ENCODE results near the gene PROM1.
A peak's percentile ranks its signal among the peaks of the same experiment; 100 is the strongest.

The PROM1 gene

GRCh38 chr4:16106956-16107355 lies 23.1 kb upstream of the PROM1 start:
- Mint-ChIP-seq H3K9me3 (no peaks in the 10 kb centered on the region), H3K4me1 (no peaks in the 10 kb centered on the region), H3K27ac (no peak overlapping the region), H3K27me3 (ENCODE audit: low read depth) (peaks cover 18% of the 10 kb centered on the region), H3K4me3 (no peak overlapping the region), H3K36me3 (ENCODE audit: low read depth) (no peaks in the 10 kb centered on the region)
- TF ChIP-seq CTCF (IDR thresholded peaks at IDR 0.05; ENCODE audit: unreplicated experiment in 3 of 3) = no peak

- Mint-ChIP-seq H3K36me3 (ENCODE audit: low read depth) (no peaks in the 10 kb centered on the region), H3K9me3 (no peaks in the 10 kb centered on the region), H3K27me3 (ENCODE audit: low read depth) (peaks cover 21% of the 10 kb centered on the region), H3K27ac (no peak overlapping the region), H3K4me1 (no peaks in the 10 kb centered on the region), H3K4me3 (no peak overlapping the region)
- no peak for TF ChIP-seq CTCF (IDR thresholded peaks at IDR 0.05; ENCODE audit: unreplicated experiment in 3 of 3)
Measured at GRCh38 chr4:16104520-16104919, 20.7 kb upstream of the PROM1 start.

GRCh38 chr4:16102356-16102755 lies 18.5 kb upstream of the PROM1 start:
- no peak for TF ChIP-seq CTCF (IDR thresholded peaks at IDR 0.05; ENCODE audit: unreplicated experiment in 3 of 3)
- H3K27ac Mint-ChIP-seq = no peak overlapping the region
- H3K4me3 Mint-ChIP-seq = no peak overlapping the region
- H3K36me3 Mint-ChIP-seq (ENCODE audit: low read depth) = no peaks in the 10 kb centered on the region
- H3K27me3 Mint-ChIP-seq (ENCODE audit: low read depth) = peaks cover 15% of the 10 kb centered on the region
- no peaks in the 10 kb centered on the region for H3K4me1 Mint-ChIP-seq
- peaks cover 3% of the 10 kb centered on the region for H3K9me3 Mint-ChIP-seq

GRCh38 chr4:16100833-16101232 lies 17.0 kb upstream of the PROM1 start:
- Mint-ChIP-seq H3K27ac (no peak overlapping the region), H3K9me3 (peaks cover 3% of the 10 kb centered on the region), H3K27me3 (ENCODE audit: low read depth) (peaks cover 12% of the 10 kb centered on the region), H3K4me3 (no peak overlapping the region), H3K4me1 (no peaks in the 10 kb centered on the region), H3K36me3 (ENCODE audit: low read depth) (no peaks in the 10 kb centered on the region)
- no peak for TF ChIP-seq CTCF (IDR thresholded peaks at IDR 0.05; ENCODE audit: unreplicated experiment in 3 of 3)

- no peaks in the 10 kb centered on the region for H3K36me3 Mint-ChIP-seq (ENCODE audit: low read depth)
- H3K9me3 Mint-ChIP-seq = no peaks in the 10 kb centered on the region
- no peak overlapping the region for H3K27ac Mint-ChIP-seq
- H3K4me3 Mint-ChIP-seq = no peak overlapping the region
- H3K4me1 Mint-ChIP-seq = no peaks in the 10 kb centered on the region
- no peak for TF ChIP-seq CTCF (IDR thresholded peaks at IDR 0.05; ENCODE audit: unreplicated experiment in 3 of 3)
- peaks cover 17% of the 10 kb centered on the region for H3K27me3 Mint-ChIP-seq (ENCODE audit: low read depth)
Measured at GRCh38 chr4:16092682-16093319, 9.0 kb upstream of the PROM1 start.

GRCh38 chr4:16090096-16090705 lies 6.4 kb upstream of the PROM1 start:
- H3K4me3 Mint-ChIP-seq = no peak overlapping the region

More at GRCh38 chr4:16090096-16090705, 6.4 kb upstream of the PROM1 start:
- H3K9me3 Mint-ChIP-seq = no peaks in the 10 kb centered on the region
- H3K27me3 Mint-ChIP-seq (ENCODE audit: low read depth) = peaks cover 43% of the 10 kb centered on the region
- H3K27ac Mint-ChIP-seq = peak overlapping the region in 1 of 3 experiments; percentile 47
- H3K4me1 Mint-ChIP-seq = no peaks in the 10 kb centered on the region
- TF ChIP-seq CTCF (IDR thresholded peaks at IDR 0.05; ENCODE audit: unreplicated experiment in 3 of 3) = no peak
- H3K36me3 Mint-ChIP-seq (ENCODE audit: low read depth) = no peaks in the 10 kb centered on the region
